Heart left ventricle (tissue), 13 donors: Measurements from ENCODE around the gene PSAPL1.

Source experiments
- POLR2A ChIP-seq, 2 donors: fragments of 450-650 bp; IDR thresholded peaks; one replicate each; pipeline ENCODE4 v1.6.1; 2017; ENCODE audit warnings: antibody characterized with exemption in 2 of 2, mild to moderate bottlenecking in 2 of 2, moderate library complexity in 2 of 2
- TF ChIP-seq, protein P1 (sequence below), 12 donors: fragments of 200-600 bp; sonication (generic) in 4 of 12; IDR thresholded peaks; one replicate each; pipeline versions ENCODE4 v1.5.0 to v1.8.0; 2018 to 2022; ENCODE audit warnings: antibody characterized with exemption in 12 of 12, mild to moderate bottlenecking in 5 of 12
- donor health status: ischemic (EF 13 %, LVEDD 7.1; RV severe dilation, severe dysfunction).
- donor health status: DM: no; HTN: yes; CAD: no.
- donor health status: DM: no; HTN: no; CAD: no.
- donor health status: ischemic (EF 25% LVEDD 6.9; RV normal size, moderate dysfunction).
- donor health status: ischemic (EF 25% LVEDD 5.7; RV mildly dilated, moderate dysfunction).
- donor health status: ischemic (EF 35%, LVEDD 5.7; RV mildly dilated, moderate dysfunction).
- donor health status: nonischemic (EF 11% LVEDD 7.7; RV severe dilation, severe dysfunction).
- donor health status: DM: yes; HTN: yes; CAD: no.
- donor health status: PGD.
- donor health status: ischemic (EF 29% LVEDD 5.4; RV normal size, mild dysfunction).
- donor health status: nonischemic (EF 23%, LVEDD 6.1; RV moderate dilation, normal function).

DNA sequence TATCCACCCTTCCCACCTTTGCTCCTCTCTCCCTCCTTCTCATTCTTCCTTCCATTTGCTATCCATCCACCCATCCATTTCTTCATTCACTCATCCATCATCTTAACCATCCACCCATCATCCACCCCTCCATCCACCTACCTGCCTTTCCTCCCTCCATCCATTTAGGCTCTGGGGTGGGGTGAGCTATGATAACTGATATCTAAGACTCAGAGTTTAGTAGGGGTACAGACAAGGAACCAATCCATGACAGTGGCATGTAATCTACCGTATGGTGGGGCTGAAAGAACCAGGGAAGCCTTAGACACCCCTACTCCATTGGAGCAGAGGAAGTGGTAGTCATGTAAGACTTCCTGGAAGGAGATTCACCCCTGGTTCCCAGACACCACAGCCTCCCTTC is 23.2 kb downstream of the PSAPL1 start:
- TF ChIP-seq POLR2A (IDR thresholded peaks at IDR 0.05): no peak
- TF ChIP-seq, protein P1, sequence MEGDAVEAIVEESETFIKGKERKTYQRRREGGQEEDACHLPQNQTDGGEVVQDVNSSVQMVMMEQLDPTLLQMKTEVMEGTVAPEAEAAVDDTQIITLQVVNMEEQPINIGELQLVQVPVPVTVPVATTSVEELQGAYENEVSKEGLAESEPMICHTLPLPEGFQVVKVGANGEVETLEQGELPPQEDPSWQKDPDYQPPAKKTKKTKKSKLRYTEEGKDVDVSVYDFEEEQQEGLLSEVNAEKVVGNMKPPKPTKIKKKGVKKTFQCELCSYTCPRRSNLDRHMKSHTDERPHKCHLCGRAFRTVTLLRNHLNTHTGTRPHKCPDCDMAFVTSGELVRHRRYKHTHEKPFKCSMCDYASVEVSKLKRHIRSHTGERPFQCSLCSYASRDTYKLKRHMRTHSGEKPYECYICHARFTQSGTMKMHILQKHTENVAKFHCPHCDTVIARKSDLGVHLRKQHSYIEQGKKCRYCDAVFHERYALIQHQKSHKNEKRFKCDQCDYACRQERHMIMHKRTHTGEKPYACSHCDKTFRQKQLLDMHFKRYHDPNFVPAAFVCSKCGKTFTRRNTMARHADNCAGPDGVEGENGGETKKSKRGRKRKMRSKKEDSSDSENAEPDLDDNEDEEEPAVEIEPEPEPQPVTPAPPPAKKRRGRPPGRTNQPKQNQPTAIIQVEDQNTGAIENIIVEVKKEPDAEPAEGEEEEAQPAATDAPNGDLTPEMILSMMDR (IDR thresholded peaks at IDR 0.05): no peak
